Lower leg skin (tissue), 3 donors: ENCODE data around the gene ZNF566.

Source experiments
- POLR2A ChIP-seq, 2 donors: fragments of 450-650 bp; IDR thresholded peaks; one replicate each; pipeline ENCODE4 v1.6.1; 2016 to 2017; ENCODE audit warnings: antibody characterized with exemption in 2 of 2, mild to moderate bottlenecking in 1 of 2, moderate library complexity in 1 of 2
- TF ChIP-seq, protein P1 (sequence below), 3 donors: fragments of 450-650 bp; IDR thresholded peaks; one replicate each; pipeline ENCODE4 v1.5.1; 2016; ENCODE audit warnings: antibody characterized with exemption in 3 of 3, mild to moderate bottlenecking in 3 of 3, moderate library complexity in 2 of 3

DNA sequence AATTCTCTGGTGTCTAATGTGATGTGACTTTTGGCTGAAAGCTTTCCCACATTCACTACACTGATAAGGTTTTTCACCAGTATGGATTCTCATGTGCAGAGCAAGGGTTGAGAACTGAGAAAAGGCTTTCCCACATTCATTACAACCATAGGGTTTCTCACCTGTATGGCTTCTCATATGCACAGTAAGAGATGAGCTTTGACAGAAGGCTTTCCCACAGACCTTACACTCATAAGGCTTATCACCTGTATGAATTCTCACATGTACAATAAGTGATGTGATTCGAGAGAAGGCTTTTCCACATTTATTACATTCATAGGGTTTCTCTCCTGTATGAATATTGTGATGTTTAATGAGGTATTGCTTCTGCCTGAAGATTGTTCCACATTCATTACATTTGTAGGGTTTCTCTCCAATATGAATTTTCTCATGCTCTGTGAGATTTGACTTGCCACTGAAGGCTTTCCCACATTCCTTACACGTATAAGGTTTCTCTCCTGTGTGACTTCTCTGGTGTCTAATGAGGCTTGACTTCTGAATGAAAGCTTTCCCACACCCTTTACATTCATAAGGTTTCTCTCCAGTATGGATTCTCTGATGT is 24.8 kb upstream of the ZNF566 start:
- TF ChIP-seq, protein P1, sequence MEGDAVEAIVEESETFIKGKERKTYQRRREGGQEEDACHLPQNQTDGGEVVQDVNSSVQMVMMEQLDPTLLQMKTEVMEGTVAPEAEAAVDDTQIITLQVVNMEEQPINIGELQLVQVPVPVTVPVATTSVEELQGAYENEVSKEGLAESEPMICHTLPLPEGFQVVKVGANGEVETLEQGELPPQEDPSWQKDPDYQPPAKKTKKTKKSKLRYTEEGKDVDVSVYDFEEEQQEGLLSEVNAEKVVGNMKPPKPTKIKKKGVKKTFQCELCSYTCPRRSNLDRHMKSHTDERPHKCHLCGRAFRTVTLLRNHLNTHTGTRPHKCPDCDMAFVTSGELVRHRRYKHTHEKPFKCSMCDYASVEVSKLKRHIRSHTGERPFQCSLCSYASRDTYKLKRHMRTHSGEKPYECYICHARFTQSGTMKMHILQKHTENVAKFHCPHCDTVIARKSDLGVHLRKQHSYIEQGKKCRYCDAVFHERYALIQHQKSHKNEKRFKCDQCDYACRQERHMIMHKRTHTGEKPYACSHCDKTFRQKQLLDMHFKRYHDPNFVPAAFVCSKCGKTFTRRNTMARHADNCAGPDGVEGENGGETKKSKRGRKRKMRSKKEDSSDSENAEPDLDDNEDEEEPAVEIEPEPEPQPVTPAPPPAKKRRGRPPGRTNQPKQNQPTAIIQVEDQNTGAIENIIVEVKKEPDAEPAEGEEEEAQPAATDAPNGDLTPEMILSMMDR (IDR thresholded peaks at IDR 0.05), result no peak
- TF ChIP-seq POLR2A (IDR thresholded peaks at IDR 0.05), result no peak
